OCI-LY1 (cell line): ENCODE data around the gene HMGXB3.

Experiments
- EZH2 ChIP-seq: fragments of 200-600 bp; sonication (generic), shearing (Covaris generic); IDR thresholded peaks from 2 replicates; pipeline ENCODE4 v1.8.0; 2017; ENCODE audit warnings: borderline replicate concordance, mixed run types, mild to moderate bottlenecking, antibody characterized with exemption, low read length, moderate library complexity, mixed read lengths
- TF ChIP-seq, protein P1 (sequence below): fragments of 200-600 bp; sonication (generic), shearing (Covaris generic); IDR thresholded peaks from 2 replicates; pipeline ENCODE4 v1.5.1; 2017; ENCODE audit warnings: mild to moderate bottlenecking, antibody characterized with exemption, low read length, moderate library complexity, mixed read lengths

DNA sequence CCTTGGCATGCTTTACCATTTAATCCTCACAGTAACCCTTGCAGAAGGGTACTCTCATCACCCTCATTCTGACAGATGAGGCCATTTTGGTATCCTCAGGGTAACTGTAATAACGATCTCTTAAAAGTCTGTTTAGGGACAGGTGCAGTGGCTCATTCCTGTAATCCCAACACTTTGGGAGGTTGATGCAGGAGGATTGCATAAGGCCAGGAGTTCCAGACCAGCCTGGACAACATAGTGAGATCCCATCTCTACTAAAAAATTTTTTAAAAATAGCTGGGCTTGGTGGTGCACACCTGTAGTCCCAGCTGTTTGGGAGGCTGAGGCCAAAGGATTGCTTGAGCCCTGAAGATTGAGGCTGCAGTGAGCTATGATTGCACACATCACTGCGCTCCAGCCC, 54.0 kb downstream of the HMGXB3 start:
- TF ChIP-seq, protein P1, sequence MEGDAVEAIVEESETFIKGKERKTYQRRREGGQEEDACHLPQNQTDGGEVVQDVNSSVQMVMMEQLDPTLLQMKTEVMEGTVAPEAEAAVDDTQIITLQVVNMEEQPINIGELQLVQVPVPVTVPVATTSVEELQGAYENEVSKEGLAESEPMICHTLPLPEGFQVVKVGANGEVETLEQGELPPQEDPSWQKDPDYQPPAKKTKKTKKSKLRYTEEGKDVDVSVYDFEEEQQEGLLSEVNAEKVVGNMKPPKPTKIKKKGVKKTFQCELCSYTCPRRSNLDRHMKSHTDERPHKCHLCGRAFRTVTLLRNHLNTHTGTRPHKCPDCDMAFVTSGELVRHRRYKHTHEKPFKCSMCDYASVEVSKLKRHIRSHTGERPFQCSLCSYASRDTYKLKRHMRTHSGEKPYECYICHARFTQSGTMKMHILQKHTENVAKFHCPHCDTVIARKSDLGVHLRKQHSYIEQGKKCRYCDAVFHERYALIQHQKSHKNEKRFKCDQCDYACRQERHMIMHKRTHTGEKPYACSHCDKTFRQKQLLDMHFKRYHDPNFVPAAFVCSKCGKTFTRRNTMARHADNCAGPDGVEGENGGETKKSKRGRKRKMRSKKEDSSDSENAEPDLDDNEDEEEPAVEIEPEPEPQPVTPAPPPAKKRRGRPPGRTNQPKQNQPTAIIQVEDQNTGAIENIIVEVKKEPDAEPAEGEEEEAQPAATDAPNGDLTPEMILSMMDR = no peak
- no peak for TF ChIP-seq EZH2
